Measurements from ENCODE around the gene ASTL. TPM values are rescaled to one million over a fixed set of nuclear protein-coding genes. Genes with fewer than 3 reads are reported as not detected.
"Not testable (repeated sequence)": the region's sequence is repeated elsewhere in the genome, so short reads cannot be mapped to it uniquely, and the experiment has no call there.

ASTL gene
- polyA plus RNA-seq, 1 experiment, result not detected

- Histone ChIP-seq H3K4me3 (ENCODE audit: low read depth, low read length) (peak overlapping the region; percentile 63), H3K9me3 (ENCODE audit: control insufficient read depth, insufficient read depth, low read length) (no peaks in the 10 kb centered on the region; the same call in 1 of the 2 replicates), H3K27me3 (ENCODE audit: control insufficient read depth, insufficient read depth, low read length) (no peaks in the 10 kb centered on the region), H3K27ac (ENCODE audit: low read depth, low read length) (no peak overlapping the region)
- DNase-seq (ENCODE audit: low read depth, low spot score), result no peak
- TF ChIP-seq, protein P1, sequence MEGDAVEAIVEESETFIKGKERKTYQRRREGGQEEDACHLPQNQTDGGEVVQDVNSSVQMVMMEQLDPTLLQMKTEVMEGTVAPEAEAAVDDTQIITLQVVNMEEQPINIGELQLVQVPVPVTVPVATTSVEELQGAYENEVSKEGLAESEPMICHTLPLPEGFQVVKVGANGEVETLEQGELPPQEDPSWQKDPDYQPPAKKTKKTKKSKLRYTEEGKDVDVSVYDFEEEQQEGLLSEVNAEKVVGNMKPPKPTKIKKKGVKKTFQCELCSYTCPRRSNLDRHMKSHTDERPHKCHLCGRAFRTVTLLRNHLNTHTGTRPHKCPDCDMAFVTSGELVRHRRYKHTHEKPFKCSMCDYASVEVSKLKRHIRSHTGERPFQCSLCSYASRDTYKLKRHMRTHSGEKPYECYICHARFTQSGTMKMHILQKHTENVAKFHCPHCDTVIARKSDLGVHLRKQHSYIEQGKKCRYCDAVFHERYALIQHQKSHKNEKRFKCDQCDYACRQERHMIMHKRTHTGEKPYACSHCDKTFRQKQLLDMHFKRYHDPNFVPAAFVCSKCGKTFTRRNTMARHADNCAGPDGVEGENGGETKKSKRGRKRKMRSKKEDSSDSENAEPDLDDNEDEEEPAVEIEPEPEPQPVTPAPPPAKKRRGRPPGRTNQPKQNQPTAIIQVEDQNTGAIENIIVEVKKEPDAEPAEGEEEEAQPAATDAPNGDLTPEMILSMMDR (IDR thresholded peaks at IDR 0.05; ENCODE audit: low read depth, low read length), result no peak
- ChIA-PET POLR2A (no interaction called here), CTCF (interaction anchor here (1.4 kb wide), 1 partner anchor 30 kb away, joined by 3 read pairs; no protein-coding TSS in a partner anchor)
Measured at GRCh38 chr2:96144481-96145035, 6.3 kb upstream of the ASTL start.

DNA sequence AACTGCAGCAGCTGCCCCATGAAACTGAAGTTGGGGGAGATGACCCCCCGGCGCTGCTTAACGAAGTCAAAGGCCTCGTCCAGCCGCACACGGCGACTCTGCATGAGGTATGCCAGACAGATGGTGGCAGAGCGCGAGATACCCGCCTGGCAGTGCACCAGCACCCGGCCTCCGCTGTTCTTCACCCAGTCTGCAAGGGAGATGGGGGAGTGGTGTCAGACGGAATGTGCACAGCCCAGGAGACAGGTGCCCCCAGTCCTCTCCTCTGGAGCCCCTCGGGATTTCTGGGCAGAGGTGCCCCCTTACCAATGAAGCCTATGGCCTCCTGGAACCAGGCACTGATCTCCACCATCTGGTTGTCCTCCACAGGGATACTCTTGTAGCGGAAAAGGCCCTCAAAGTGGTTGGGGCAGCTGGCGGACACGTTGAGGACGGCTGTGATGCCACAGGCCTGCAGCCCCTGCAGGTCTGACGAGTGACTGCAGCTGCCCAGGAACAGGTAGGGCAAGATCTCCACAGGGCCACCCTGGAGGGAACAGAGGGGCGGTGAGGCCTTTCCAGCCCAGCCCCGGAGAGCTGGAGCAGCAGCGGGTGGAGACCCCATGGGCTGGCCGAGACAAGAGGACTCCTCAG, 5.7 kb upstream of the ASTL start:
- no peak for DNase-seq (ENCODE audit: low read depth, low spot score)
- TF ChIP-seq, protein P1 (IDR thresholded peaks at IDR 0.05; ENCODE audit: low read depth, low read length), result 0 out of 2 replicates have a peak, but pooled peaks have one; percentile 2
- Histone ChIP-seq H3K27me3 (ENCODE audit: control insufficient read depth, insufficient read depth, low read length) (no peaks in the 10 kb centered on the region), H3K27ac (ENCODE audit: low read depth, low read length) (no peak overlapping the region), H3K9me3 (ENCODE audit: control insufficient read depth, insufficient read depth, low read length) (no peaks in the 10 kb centered on the region; the same call in 1 of the 2 replicates), H3K4me3 (ENCODE audit: low read depth, low read length) (peak overlapping the region; percentile 63)
- ChIA-PET POLR2A (no interaction called here), CTCF (interaction anchor here (1.4 kb wide), 1 partner anchor 30 kb away, joined by 3 read pairs; no protein-coding TSS in a partner anchor)

- H3K4me3 ChIP-seq (ENCODE audit: low read depth, low read length), result no peak overlapping the region
- CTCF ChIA-PET, result interaction anchor here (0.7 to 1.4 kb wide), 2 partner anchors 31 to 124 kb away, joined by 3 read pairs; no protein-coding TSS in a partner anchor
- TF ChIP-seq, protein P1 (IDR thresholded peaks at IDR 0.05; ENCODE audit: low read depth, low read length), result no peak
- no peak for DNase-seq (ENCODE audit: low read depth, low spot score)
- POLR2A ChIA-PET, result no interaction called here
- H3K9me3 ChIP-seq (ENCODE audit: control insufficient read depth, insufficient read depth, low read length), result no peaks in the 10 kb centered on the region; the same call in 1 of the 2 replicates
- H3K27ac ChIP-seq (ENCODE audit: low read depth, low read length), result no peak overlapping the region
- no peaks in the 10 kb centered on the region for H3K27me3 ChIP-seq (ENCODE audit: control insufficient read depth, insufficient read depth, low read length)
Measured at GRCh38 chr2:96143231-96143847, 5.0 kb upstream of the ASTL start.

GRCh38 chr2:96142217-96143113, 4.2 kb upstream of the ASTL start:
- CTCF ChIA-PET, result interaction anchor here (0.6 to 1.6 kb wide), 3 partner anchors 16 to 125 kb away, joined by 3 to 5 read pairs (median 3); no protein-coding TSS in a partner anchor
- no peak for DNase-seq (ENCODE audit: low read depth, low spot score)
- H3K27me3 ChIP-seq (ENCODE audit: control insufficient read depth, insufficient read depth, low read length), result peaks cover 1% of the 10 kb centered on the region
- TF ChIP-seq, protein P1 (IDR thresholded peaks at IDR 0.05; ENCODE audit: low read depth, low read length), result no peak
- POLR2A ChIA-PET, result no interaction called here
- no peak overlapping the region for H3K4me3 ChIP-seq (ENCODE audit: low read depth, low read length)
- H3K27ac ChIP-seq (ENCODE audit: low read depth, low read length), result no peak overlapping the region
- H3K9me3 ChIP-seq (ENCODE audit: control insufficient read depth, insufficient read depth, low read length), result no peaks in the 10 kb centered on the region; the same call in 1 of the 2 replicates

GRCh38 chr2:96141624-96141967, 3.3 kb upstream of the ASTL start:
- H3K27ac ChIP-seq (ENCODE audit: low read depth, low read length); H3K4me3 ChIP-seq (ENCODE audit: low read depth, low read length); POLR2A ChIA-PET; H3K9me3 ChIP-seq (ENCODE audit: control insufficient read depth, insufficient read depth, low read length); H3K27me3 ChIP-seq (ENCODE audit: control insufficient read depth, insufficient read depth, low read length); DNase-seq (ENCODE audit: low read depth, low spot score): not testable (repeated sequence)
- CTCF ChIA-PET, result interaction anchor here (1.6 kb wide), 1 partner anchor 32 kb away, joined by 5 read pairs; no protein-coding TSS in a partner anchor
